KMS-11 (cell line): ENCODE results near the gene ADSS1.

Experiments
- H2AFZ ChIP-seq: fragments of 200-600 bp; sonication (generic); 2 replicates; pipeline ENCODE4 v1.6.1; 2016; ENCODE audit warnings: antibody characterized with exemption, mixed run types, low read depth
- H3K27ac ChIP-seq: fragments of 200-600 bp; sonication (generic); 2 replicates; pipeline ENCODE4 v1.6.1; 2016; ENCODE audit warnings: mild to moderate bottlenecking, mixed run types
- H3K27me3 ChIP-seq: fragments of 200-600 bp; sonication (generic); 2 replicates; pipeline ENCODE4 v1.6.1; 2017; ENCODE audit warnings: mild to moderate bottlenecking, low read depth, mixed run types, moderate library complexity; ENCODE audit not compliant: insufficient read depth
- H3K36me3 ChIP-seq: fragments of 200-600 bp; sonication (generic); 2 replicates; pipeline ENCODE4 v1.6.1; 2017; ENCODE audit warnings: mild to moderate bottlenecking, mixed run types; ENCODE audit not compliant: insufficient read depth
- H3K4me1 ChIP-seq: fragments of 200-600 bp; sonication (generic); 2 replicates; pipeline ENCODE4 v1.6.1; 2016; ENCODE audit warnings: mild to moderate bottlenecking, low read depth, mixed run types; ENCODE audit not compliant: poor library complexity, severe bottlenecking
- H3K4me2 ChIP-seq: fragments of 200-600 bp; sonication (generic); 2 replicates; pipeline ENCODE4 v1.7.0; 2016; ENCODE audit warnings: mild to moderate bottlenecking, mixed run types
- H3K4me3 ChIP-seq: fragments of 200-600 bp; sonication (generic); IDR thresholded peaks from 2 replicates; pipeline ENCODE4 v1.6.1; 2017; ENCODE audit warnings: low read depth, low read length, mixed read lengths; ENCODE audit not compliant: insufficient read depth
- H3K79me2 ChIP-seq: fragments of 200-600 bp; sonication (generic); 2 replicates; pipeline ENCODE4 v1.6.1; 2016; ENCODE audit warnings: low read depth, mixed run types; ENCODE audit not compliant: insufficient read depth
- H3K9ac ChIP-seq: fragments of 200-600 bp; sonication (generic); 2 replicates; pipeline ENCODE4 v1.6.1; 2016; ENCODE audit warnings: mild to moderate bottlenecking, mixed run types
- H4K20me1 ChIP-seq: fragments of 200-600 bp; sonication (generic); 2 replicates; pipeline ENCODE4 v1.6.1; 2016; ENCODE audit warnings: mild to moderate bottlenecking, mixed run types; ENCODE audit not compliant: insufficient read depth
- TF ChIP-seq, protein P1 (sequence below): fragments of 200-600 bp; sonication (generic); conservative IDR thresholded peaks from 2 replicates; pipeline ENCODE4 v1.6.1; 2017; ENCODE audit warnings: low read depth, mild to moderate bottlenecking, antibody characterized with exemption, low read length, moderate library complexity, mixed read lengths

The ADSS1 gene

DNA sequence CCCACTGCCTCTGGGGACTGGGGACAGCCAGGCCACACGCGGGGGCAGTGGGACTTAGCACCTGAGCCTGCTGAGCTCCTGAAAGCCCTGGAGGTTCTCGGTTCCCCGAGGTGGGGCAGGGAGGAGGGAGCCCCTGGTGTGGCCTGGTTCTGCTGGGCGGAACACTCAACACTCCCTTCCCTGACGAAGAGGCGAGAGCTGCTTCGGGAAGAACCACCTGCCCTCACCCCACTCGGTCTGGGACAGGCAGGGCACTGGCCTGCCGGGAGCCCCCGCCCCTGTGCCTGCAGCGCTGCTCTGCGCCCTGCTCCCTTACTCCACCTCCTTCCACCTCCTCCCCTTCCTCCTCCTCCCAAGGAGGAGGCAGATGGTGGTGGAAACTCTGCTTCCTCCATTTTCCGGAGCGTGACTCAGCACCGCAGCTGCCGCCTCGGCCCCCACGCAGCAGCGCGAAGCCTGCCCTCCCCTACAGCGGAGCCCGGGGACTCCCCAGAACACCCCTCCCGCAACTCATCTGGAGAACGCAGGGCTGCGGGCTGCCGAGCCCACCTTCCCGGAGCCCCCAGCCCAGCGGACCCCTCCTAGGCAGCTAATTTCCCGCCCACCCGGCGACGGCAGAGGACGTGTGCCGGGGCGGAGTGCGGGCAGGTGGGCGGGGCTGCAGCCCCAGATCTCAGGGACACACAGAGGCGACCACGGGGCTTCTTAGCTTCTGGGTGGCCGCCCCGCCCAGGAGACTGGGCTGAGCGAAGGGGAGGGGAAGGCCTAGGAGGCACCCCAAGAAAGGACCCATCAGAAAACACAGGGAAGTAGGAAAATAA lies 46.3 kb upstream of the ADSS1 start:
- Histone ChIP-seq H3K79me2 (no peaks in the 10 kb centered on the region), H3K36me3 (no peaks in the 10 kb centered on the region), H2AFZ (peak overlapping the region; percentile 75), H3K27me3 (no peaks in the 10 kb centered on the region; the same call in 1 of the 2 replicates), H3K9ac (peak overlapping the region; percentile 95), H4K20me1 (no peaks in the 10 kb centered on the region), H3K27ac (peak overlapping the region; percentile 79), H3K4me3 (no peak overlapping the region), H3K4me2 (peak overlapping the region; percentile 73), H3K4me1 (peaks cover 7% of the 10 kb centered on the region)
- TF ChIP-seq, protein P1, sequence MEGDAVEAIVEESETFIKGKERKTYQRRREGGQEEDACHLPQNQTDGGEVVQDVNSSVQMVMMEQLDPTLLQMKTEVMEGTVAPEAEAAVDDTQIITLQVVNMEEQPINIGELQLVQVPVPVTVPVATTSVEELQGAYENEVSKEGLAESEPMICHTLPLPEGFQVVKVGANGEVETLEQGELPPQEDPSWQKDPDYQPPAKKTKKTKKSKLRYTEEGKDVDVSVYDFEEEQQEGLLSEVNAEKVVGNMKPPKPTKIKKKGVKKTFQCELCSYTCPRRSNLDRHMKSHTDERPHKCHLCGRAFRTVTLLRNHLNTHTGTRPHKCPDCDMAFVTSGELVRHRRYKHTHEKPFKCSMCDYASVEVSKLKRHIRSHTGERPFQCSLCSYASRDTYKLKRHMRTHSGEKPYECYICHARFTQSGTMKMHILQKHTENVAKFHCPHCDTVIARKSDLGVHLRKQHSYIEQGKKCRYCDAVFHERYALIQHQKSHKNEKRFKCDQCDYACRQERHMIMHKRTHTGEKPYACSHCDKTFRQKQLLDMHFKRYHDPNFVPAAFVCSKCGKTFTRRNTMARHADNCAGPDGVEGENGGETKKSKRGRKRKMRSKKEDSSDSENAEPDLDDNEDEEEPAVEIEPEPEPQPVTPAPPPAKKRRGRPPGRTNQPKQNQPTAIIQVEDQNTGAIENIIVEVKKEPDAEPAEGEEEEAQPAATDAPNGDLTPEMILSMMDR: no peak

DNA sequence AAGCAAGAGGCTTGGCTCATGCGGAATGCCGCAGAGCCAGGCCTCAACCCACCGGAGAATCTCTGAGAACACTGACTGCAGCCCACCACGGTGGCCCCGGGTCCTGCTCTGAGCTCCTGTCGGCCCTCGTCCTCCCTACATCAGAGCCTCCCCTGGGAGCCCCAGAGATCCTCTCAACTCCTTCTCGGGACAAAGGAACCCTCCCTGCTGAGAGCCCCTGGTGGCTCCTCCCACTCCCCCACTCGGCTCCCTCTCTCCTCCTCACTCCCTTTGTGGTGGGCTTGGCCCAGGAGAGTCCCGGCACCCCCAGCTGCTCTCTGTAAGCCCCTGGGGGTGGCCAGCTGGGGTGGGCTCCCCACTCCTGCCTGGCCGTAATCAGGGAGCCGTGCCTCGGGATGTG lies 45.7 kb upstream of the ADSS1 start:
- Histone ChIP-seq H3K27me3 (no peaks in the 10 kb centered on the region; the same call in 1 of the 2 replicates), H4K20me1 (no peaks in the 10 kb centered on the region), H3K4me3 (no peak overlapping the region), H3K9ac (peak overlapping the region; percentile 95), H3K36me3 (no peaks in the 10 kb centered on the region), H3K79me2 (no peaks in the 10 kb centered on the region), H3K4me2 (peak overlapping the region; percentile 73), H2AFZ (peak overlapping the region; percentile 75), H3K27ac (peak overlapping the region; percentile 79), H3K4me1 (peaks cover 7% of the 10 kb centered on the region)
- TF ChIP-seq, protein P1: no peak

DNA sequence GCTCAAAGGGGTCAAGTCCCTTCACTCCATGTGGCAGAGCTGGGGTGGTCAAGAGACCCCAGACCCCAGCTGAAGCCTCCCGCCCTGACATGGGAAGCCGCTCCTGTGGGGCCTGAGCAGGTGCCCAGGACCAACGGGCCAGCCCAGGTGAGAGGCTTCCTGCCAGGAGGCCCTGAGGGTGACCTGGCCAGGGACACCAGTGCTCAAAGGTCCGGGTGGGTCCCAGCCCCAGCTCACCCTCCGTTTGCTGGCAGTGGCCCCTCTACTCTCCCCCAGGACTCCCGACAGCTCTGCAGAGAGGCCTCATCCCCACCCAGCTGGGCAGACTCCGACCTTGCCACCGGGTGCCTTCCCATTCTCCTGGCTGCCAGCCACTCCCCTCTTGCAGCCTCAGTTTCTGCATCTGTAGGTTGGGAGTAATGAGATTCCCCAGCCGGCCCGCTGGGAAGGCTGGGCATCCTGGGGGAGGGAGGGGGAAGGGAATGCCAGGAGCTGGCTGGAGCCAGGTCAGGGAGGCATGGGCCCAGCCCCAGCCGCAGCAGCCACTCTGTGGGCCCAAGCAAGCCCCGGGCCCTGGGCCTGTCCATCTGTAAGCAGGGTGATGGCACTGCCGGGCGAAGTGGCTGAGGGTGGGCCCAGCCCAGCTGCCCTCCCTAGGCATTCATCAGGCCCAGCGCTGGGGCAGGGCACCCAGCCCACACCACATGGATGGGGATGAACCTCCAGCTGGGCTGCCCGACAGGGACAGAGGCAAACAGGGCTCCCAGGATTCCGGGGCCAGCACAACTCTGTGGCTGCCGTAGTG lies 44.9 kb upstream of the ADSS1 start:
- no peak overlapping the region for H3K27ac ChIP-seq
- H3K4me1 ChIP-seq: peaks cover 7% of the 10 kb centered on the region
- no peaks in the 10 kb centered on the region for H4K20me1 ChIP-seq
- H3K27me3 ChIP-seq: no peaks in the 10 kb centered on the region; the same call in 1 of the 2 replicates
- no peak overlapping the region for H3K9ac ChIP-seq
- TF ChIP-seq, protein P1: no peak
- no peaks in the 10 kb centered on the region for H3K36me3 ChIP-seq
- H3K4me2 ChIP-seq: no peak overlapping the region
- no peaks in the 10 kb centered on the region for H3K79me2 ChIP-seq
- no peak overlapping the region for H3K4me3 ChIP-seq
- no peak overlapping the region for H2AFZ ChIP-seq

DNA sequence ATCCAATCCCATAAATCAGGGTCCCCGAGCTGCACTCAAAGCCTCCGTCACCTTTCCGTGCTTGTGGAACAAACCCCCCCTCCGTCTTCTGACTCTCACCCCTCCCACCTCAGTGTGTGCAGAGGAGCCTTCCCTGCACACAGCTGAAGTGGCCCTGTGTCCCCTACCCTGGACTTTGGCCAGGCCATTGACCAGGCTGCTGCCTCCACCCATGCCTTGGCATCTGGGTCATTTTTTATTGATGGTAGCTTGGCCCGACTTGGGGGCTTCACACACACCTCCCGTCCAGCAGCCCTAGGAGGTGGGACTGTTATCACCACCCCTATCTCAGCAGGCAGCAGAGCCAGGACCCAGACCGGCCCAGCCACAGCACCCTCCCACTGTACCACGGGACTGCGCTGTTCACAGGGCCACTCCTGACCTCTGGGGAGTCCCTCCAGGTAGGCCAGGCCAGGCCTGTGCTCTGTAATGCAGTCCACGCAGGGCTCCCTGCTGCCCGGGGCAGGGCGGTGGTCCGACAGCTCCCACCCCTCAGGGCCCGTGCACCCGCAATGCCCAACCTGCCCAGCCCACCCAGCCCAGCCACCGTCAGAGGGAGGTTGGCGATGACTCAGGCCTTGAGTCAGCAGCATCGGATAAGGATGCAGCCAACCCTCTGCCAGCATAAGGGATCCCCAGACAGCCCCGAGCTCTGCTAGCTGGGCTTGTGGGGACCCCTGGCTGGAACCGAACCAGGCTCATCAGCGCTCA lies 43.8 kb upstream of the ADSS1 start:
- Histone ChIP-seq H4K20me1 (no peaks in the 10 kb centered on the region), H3K4me2 (no peak overlapping the region), H2AFZ (no peak overlapping the region), H3K36me3 (no peaks in the 10 kb centered on the region), H3K9ac (no peak overlapping the region), H3K27me3 (no peaks in the 10 kb centered on the region), H3K27ac (no peak overlapping the region), H3K4me3 (no peak overlapping the region), H3K79me2 (no peaks in the 10 kb centered on the region), H3K4me1 (peaks cover 7% of the 10 kb centered on the region)
- TF ChIP-seq, protein P1: no peak
